ENCODE results near the gene WNT7A.
A peak's percentile ranks its signal among the peaks of the same experiment; 100 is the strongest.

Gene WNT7A

GRCh38 chr3:13872451-13872850 lies 7.4 kb downstream of the WNT7A start:
- ChIA-PET CTCF (interaction anchor here (1.0 kb wide), 1 partner anchor 9 kb away, joined by 3 read pairs; no protein-coding TSS in a partner anchor), POLR2A (ENCODE audit: low non-redundant PET) (no interaction called here)
- TF ChIP-seq CTCF (conservative IDR thresholded peaks at IDR 0.05; ENCODE audit: low read depth), result no peak
- H3K27ac ChIP-seq, result no peak overlapping the region
- no peak for DNase-seq (ENCODE audit: low spot score)

GRCh38 chr3:13871791-13872190 lies 8.1 kb downstream of the WNT7A start:
- TF ChIP-seq CTCF (conservative IDR thresholded peaks at IDR 0.05; ENCODE audit: low read depth), result no peak
- POLR2A ChIA-PET (ENCODE audit: low non-redundant PET), result no interaction called here
- peak overlapping the region; percentile 20 for H3K27ac ChIP-seq
- CTCF ChIA-PET, result interaction anchor here (1.0 kb wide), 1 partner anchor 9 kb away, joined by 3 read pairs; no protein-coding TSS in a partner anchor
- no peak for DNase-seq (ENCODE audit: low spot score)

- no peak for DNase-seq (ENCODE audit: low spot score)
- TF ChIP-seq CTCF (conservative IDR thresholded peaks at IDR 0.05; ENCODE audit: low read depth), result no peak
- POLR2A ChIA-PET (ENCODE audit: low non-redundant PET), result no interaction called here
- CTCF ChIA-PET, result no interaction called here
- H3K27ac ChIP-seq, result peak overlapping the region; percentile 58
Measured at GRCh38 chr3:13870902-13871301, 9.0 kb downstream of the WNT7A start.

- POLR2A ChIA-PET (ENCODE audit: low non-redundant PET), result no interaction called here
- CTCF ChIA-PET, result no interaction called here
- peak overlapping the region; percentile 58 for H3K27ac ChIP-seq
- no peak for DNase-seq (ENCODE audit: low spot score)
- no peak for TF ChIP-seq CTCF (conservative IDR thresholded peaks at IDR 0.05; ENCODE audit: low read depth)
Measured at GRCh38 chr3:13869761-13870343, 10.0 kb downstream of the WNT7A start.

- H3K27ac ChIP-seq, result no peak overlapping the region
- CTCF ChIA-PET, result no interaction called here
- POLR2A ChIA-PET (ENCODE audit: low non-redundant PET), result no interaction called here
- DNase-seq (ENCODE audit: low spot score), result no peak
- TF ChIP-seq CTCF (conservative IDR thresholded peaks at IDR 0.05; ENCODE audit: low read depth), result no peak
Measured at GRCh38 chr3:13868844-13869724, 10.8 kb downstream of the WNT7A start.

GRCh38 chr3:13867732-13868131 lies 12.1 kb downstream of the WNT7A start:
- ChIA-PET POLR2A (ENCODE audit: low non-redundant PET) (no interaction called here), CTCF (no interaction called here)
- DNase-seq (ENCODE audit: low spot score), result no peak
- peak overlapping the region; percentile 10; the same call in 1 of the 2 replicates for H3K27ac ChIP-seq
- no peak for TF ChIP-seq CTCF (conservative IDR thresholded peaks at IDR 0.05; ENCODE audit: low read depth)

Data from RWPE1 (cell line).